PC-9 (cell line): Measurements from ENCODE around the gene JTB.
"Not testable (repeated sequence)": the region's sequence is repeated elsewhere in the genome, so short reads cannot be mapped to it uniquely, and the experiment has no call there.

Source experiments
- EZH2 ChIP-seq: fragments of 200-600 bp; sonication (generic); IDR thresholded peaks from 2 replicates; pipeline ENCODE4 v1.8.0; 2017; ENCODE audit warnings: antibody characterized with exemption, low read depth
- TF ChIP-seq, protein P1 (sequence below): fragments of 200-600 bp; sonication (generic); conservative IDR thresholded peaks from 2 replicates; pipeline ENCODE4 v1.6.1; 2017; ENCODE audit warnings: mixed run types, antibody characterized with exemption, mild to moderate bottlenecking, moderate library complexity

DNA sequence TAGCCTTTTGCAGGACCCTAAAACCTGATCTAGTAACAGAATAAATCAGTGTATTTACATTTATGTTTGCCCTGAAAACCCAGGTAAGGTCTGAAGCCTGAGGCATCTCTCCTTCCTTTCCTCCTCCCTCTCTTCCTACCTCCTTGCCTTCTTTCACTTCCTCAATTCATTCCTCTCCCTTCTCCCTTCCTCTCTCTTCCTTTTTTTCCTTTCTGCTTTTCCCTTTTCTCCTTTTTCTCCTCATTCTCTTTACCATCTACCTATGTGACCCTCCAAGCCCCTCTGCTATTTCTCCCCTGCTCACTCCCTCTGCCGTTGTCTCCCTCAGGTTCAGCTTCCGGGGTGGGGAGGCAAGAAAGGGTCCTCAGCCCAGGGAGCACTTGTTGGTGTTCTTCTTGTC lies 4.3 kb upstream of the JTB start:
- TF ChIP-seq, protein P1, sequence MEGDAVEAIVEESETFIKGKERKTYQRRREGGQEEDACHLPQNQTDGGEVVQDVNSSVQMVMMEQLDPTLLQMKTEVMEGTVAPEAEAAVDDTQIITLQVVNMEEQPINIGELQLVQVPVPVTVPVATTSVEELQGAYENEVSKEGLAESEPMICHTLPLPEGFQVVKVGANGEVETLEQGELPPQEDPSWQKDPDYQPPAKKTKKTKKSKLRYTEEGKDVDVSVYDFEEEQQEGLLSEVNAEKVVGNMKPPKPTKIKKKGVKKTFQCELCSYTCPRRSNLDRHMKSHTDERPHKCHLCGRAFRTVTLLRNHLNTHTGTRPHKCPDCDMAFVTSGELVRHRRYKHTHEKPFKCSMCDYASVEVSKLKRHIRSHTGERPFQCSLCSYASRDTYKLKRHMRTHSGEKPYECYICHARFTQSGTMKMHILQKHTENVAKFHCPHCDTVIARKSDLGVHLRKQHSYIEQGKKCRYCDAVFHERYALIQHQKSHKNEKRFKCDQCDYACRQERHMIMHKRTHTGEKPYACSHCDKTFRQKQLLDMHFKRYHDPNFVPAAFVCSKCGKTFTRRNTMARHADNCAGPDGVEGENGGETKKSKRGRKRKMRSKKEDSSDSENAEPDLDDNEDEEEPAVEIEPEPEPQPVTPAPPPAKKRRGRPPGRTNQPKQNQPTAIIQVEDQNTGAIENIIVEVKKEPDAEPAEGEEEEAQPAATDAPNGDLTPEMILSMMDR = not testable (repeated sequence)
- not testable (repeated sequence) for TF ChIP-seq EZH2
